Hepatocyte (in vitro differentiated cells): ENCODE data around the gene NUP58.

Source experiments
- EZH2 ChIP-seq: fragments of 200-600 bp; sonication (generic); IDR thresholded peaks from 2 replicates; pipeline ENCODE4 v1.6.1; 2016; ENCODE audit warnings: antibody characterized with exemption, mild to moderate bottlenecking, borderline replicate concordance
- TF ChIP-seq, protein P1 (sequence below): fragments of 200-600 bp; sonication (generic); IDR thresholded peaks from 2 replicates; pipeline ENCODE4 v1.5.1; 2016; ENCODE audit warnings: antibody characterized with exemption, mild to moderate bottlenecking; ENCODE audit not compliant: poor library complexity

- TF ChIP-seq EZH2, result no peak
- TF ChIP-seq, protein P1, sequence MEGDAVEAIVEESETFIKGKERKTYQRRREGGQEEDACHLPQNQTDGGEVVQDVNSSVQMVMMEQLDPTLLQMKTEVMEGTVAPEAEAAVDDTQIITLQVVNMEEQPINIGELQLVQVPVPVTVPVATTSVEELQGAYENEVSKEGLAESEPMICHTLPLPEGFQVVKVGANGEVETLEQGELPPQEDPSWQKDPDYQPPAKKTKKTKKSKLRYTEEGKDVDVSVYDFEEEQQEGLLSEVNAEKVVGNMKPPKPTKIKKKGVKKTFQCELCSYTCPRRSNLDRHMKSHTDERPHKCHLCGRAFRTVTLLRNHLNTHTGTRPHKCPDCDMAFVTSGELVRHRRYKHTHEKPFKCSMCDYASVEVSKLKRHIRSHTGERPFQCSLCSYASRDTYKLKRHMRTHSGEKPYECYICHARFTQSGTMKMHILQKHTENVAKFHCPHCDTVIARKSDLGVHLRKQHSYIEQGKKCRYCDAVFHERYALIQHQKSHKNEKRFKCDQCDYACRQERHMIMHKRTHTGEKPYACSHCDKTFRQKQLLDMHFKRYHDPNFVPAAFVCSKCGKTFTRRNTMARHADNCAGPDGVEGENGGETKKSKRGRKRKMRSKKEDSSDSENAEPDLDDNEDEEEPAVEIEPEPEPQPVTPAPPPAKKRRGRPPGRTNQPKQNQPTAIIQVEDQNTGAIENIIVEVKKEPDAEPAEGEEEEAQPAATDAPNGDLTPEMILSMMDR, result no peak
These were observed 22.7 kb downstream of the NUP58 start for GRCh38 chr13:25324100-25324499.
